Erythroblast (primary cell): ENCODE data around the gene PDCD5.

Experiments used
- GATA1 ChIP-seq: IDR thresholded peaks from 2 replicates; pipeline ENCODE4 v1.6.1; 2011; ENCODE audit warnings: low read depth, mild to moderate bottlenecking, control low read depth, low read length, moderate library complexity
- POLR2A ChIP-seq: IDR thresholded peaks from 2 replicates; pipeline ENCODE4 v1.6.1; 2011; ENCODE audit warnings: mild to moderate bottlenecking, low read length

- TF ChIP-seq POLR2A (no peak), GATA1 (no peak)
Measured at GRCh38 chr19:32622002-32622401, 41.0 kb downstream of the PDCD5 start.
